Tibial artery (tissue), 4 donors: ENCODE measurements around the gene RDH11.

Experiments
- DNase-seq, 2 donors: peaks; one replicate each; pipeline ENCODE4 v3.0.0-alpha.2; 2019
- H3K27ac ChIP-seq, 2 donors: fragments of 200-600 bp; sonication (generic) in 1 of 2; 1 replicate in 1 of 2; 2 replicates in 1 of 2; pipeline ENCODE4 v1.5.1; 2018 to 2019; ENCODE audit warnings: mild to moderate bottlenecking in 1 of 2
- H3K27me3 ChIP-seq, 2 donors: fragments of 200-600 bp; sonication (generic) in 1 of 2; one replicate each; pipeline versions ENCODE4 v1.5.1 to v1.6.0; 2016 to 2019
- H3K36me3 ChIP-seq, 3 donors: fragments of 200-600 bp; sonication (generic) in 2 of 3; one replicate each; pipeline ENCODE4 v1.5.1; 2016 to 2019; ENCODE audit warnings: mild to moderate bottlenecking in 2 of 3
- H3K4me1 ChIP-seq, 4 donors: fragments of 200-600 bp; sonication (generic) in 2 of 4; 1 replicate in 3 of 4; 2 replicates in 1 of 4; pipeline ENCODE4 v1.5.1; 2016 to 2019
- H3K4me3 ChIP-seq, 2 donors: fragments of 200-600 bp; sonication (generic) in 1 of 2; 1 replicate in 1 of 2; 2 replicates in 1 of 2; pipeline ENCODE4 v1.5.1; 2018 to 2019; ENCODE audit warnings: mild to moderate bottlenecking in 2 of 2
- H3K9me3 ChIP-seq, 3 donors: fragments of 200-600 bp; sonication (generic) in 1 of 3; one replicate each; pipeline ENCODE4 v1.5.1; 2016 to 2019
- CTCF ChIP-seq, 2 experiments: fragments of 200-600 bp in 1 of 2; fragments of 450-650 bp in 1 of 2; IDR thresholded peaks; one replicate each; pipeline ENCODE4 v1.5.1; 2017 to 2019; ENCODE audit warnings: antibody characterized with exemption in 2 of 2, mild to moderate bottlenecking in 1 of 2, moderate library complexity in 1 of 2
- intact Hi-C: fragments of 100-400 bp; cut with DNase I; formaldehyde crosslinking; loops from one replicate; pipeline ENCODE4 v1.15.0; 2023; ENCODE audit warnings: low total_unique reads

RDH11 gene

DNA sequence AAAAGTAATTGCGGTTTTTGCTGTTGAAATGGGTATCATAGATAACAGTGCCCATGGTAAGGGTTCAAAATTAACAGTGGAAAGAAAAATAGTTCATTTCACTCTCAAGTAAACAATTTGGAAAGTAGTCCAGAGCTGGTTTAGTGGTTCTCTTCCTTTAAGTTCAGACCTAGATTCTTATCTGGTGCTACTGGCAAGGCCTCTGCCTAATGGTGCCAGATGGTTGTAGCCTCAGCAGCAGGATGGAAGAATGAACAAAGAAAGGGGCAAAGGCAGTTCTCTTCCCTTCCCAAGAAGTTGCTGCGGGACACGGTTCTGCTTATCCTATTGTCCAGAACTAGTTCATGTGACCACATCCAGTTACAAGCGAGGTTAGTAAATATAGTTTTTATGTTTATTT lies 65.4 kb downstream of the RDH11 start:
- Histone ChIP-seq H3K27ac (no peak overlapping the region), H3K4me3 (no peak overlapping the region), H3K9me3 (no peaks in the 10 kb centered on the region), H3K36me3 (peaks cover 0 to 5% (median 0%) of the 10 kb centered on the region in 3 donors), H3K4me1 (no peaks in the 10 kb centered on the region), H3K27me3 (no peaks in the 10 kb centered on the region)
- TF ChIP-seq CTCF (IDR thresholded peaks at IDR 0.05) = no peak
- DNase-seq = no peak
- intact Hi-C loops = no loop called here

DNA sequence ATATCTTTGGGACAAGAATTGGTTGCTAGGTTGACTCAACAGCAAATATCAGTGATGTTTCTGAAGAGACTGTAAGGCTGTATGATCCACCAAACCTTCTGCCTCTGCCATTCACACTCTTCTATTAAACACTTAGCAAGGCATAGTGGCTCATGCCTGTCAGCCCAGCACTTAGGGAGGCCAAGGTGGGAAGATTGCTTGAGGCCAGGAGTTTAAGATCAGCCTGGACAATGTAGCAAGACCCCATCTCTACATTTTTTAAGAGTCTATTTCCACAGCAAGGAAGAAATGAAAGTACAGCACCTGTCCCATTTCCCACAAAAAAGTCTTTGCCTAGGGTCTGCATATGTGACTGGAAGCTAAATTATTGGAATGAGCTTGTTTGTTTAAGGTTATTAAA lies 68.0 kb downstream of the RDH11 start:
- Histone ChIP-seq H3K4me3 (no peak overlapping the region), H3K9me3 (no peaks in the 10 kb centered on the region), H3K27me3 (no peaks in the 10 kb centered on the region), H3K27ac (no peak overlapping the region), H3K4me1 (peaks cover 0 to 12% (median 5%) of the 10 kb centered on the region in 4 donors), H3K36me3 (no peaks in the 10 kb centered on the region)
- intact Hi-C loops = no loop called here
- no peak for DNase-seq
- no peak for TF ChIP-seq CTCF (IDR thresholded peaks at IDR 0.05)
